ENCODE measurements around the gene HGFAC.

GRCh38 chr4:3409571-3410091 lies 32.1 kb upstream of the HGFAC start:
- no peak for TF ChIP-seq TCF7 (CRISPR knock-in tag; IDR thresholded peaks at IDR 0.05; ENCODE audit: low read depth)
- no peak for TF ChIP-seq ZBTB43 (CRISPR knock-in tag; IDR thresholded peaks at IDR 0.05)
- TF ChIP-seq ZNF512 (CRISPR knock-in tag; IDR thresholded peaks at IDR 0.05; ENCODE audit: borderline replicate concordance) = no peak
- TF ChIP-seq CTCF (IDR thresholded peaks at IDR 0.05) = no peak
- no peak for TF ChIP-seq NR1H2 (CRISPR knock-in tag; IDR thresholded peaks at IDR 0.05)
- TF ChIP-seq ATF2 (CRISPR knock-in tag; IDR thresholded peaks at IDR 0.05; ENCODE audit: borderline replicate concordance, low read depth) = no peak
- no peak for TF ChIP-seq USF2 (CRISPR knock-in tag; IDR thresholded peaks at IDR 0.05)
- TF ChIP-seq USF1 (CRISPR knock-in tag; IDR thresholded peaks at IDR 0.05) = no peak
- TF ChIP-seq ATF3 (CRISPR knock-in tag; conservative IDR thresholded peaks at IDR 0.05) = no peak
- TF ChIP-seq FOXK1 (CRISPR knock-in tag; IDR thresholded peaks at IDR 0.05) = no peak
- TF ChIP-seq ATF1 (CRISPR knock-in tag; IDR thresholded peaks at IDR 0.05) = no peak
- no peak for TF ChIP-seq NR3C1 (CRISPR knock-in tag; conservative IDR thresholded peaks at IDR 0.05; ENCODE audit: low read depth)

Data from WTC11 (cell line).